Body of pancreas (tissue), 4 donors: ENCODE measurements around the gene DNAH11.

Experiments used
- POLR2A ChIP-seq, 3 donors: fragments of 450-650 bp; IDR thresholded peaks; one replicate each; pipeline ENCODE4 v1.6.1; 2016; ENCODE audit warnings: antibody characterized with exemption in 3 of 3, mild to moderate bottlenecking in 2 of 3
- TF ChIP-seq, protein P1 (sequence below), 7 experiments: fragments of 450-650 bp in 4 of 7; fragments of 200-600 bp in 3 of 7; sonication (generic) in 3 of 7; IDR thresholded peaks; one replicate each; pipeline ENCODE4 v1.5.1; 2016 to 2019; ENCODE audit warnings: antibody characterized with exemption in 7 of 7

DNA sequence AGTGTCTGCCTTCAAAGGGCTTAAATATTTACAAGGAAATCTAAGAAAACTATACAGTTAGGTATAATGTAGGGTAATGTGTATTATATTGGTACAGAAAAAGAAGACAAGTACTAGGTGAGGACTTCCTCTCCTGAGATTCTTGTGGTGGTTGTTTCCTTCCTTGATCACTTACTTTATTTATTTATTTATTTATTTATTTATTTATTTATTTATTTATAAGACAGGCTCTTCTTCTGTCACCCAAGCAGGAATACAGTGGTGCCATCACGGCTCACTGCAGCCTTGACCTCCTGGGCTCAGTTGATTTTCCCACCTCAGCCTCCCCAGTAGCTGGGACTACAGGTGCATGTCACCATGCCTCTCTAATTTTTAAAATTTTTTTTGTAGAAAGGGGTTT is 18.2 kb upstream of the DNAH11 start:
- TF ChIP-seq, protein P1, sequence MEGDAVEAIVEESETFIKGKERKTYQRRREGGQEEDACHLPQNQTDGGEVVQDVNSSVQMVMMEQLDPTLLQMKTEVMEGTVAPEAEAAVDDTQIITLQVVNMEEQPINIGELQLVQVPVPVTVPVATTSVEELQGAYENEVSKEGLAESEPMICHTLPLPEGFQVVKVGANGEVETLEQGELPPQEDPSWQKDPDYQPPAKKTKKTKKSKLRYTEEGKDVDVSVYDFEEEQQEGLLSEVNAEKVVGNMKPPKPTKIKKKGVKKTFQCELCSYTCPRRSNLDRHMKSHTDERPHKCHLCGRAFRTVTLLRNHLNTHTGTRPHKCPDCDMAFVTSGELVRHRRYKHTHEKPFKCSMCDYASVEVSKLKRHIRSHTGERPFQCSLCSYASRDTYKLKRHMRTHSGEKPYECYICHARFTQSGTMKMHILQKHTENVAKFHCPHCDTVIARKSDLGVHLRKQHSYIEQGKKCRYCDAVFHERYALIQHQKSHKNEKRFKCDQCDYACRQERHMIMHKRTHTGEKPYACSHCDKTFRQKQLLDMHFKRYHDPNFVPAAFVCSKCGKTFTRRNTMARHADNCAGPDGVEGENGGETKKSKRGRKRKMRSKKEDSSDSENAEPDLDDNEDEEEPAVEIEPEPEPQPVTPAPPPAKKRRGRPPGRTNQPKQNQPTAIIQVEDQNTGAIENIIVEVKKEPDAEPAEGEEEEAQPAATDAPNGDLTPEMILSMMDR (IDR thresholded peaks at IDR 0.05): no peak
- no peak for TF ChIP-seq POLR2A (IDR thresholded peaks at IDR 0.05)
